Esophagus mucosa (tissue), 1 donor: ENCODE results near the gene METTL25. TPM values are rescaled to one million over a fixed set of nuclear protein-coding genes. Genes with fewer than 3 reads are reported as not detected.
"Not testable (repeated sequence)": the region's sequence is repeated elsewhere in the genome, so short reads cannot be mapped to it uniquely, and the experiment has no call there.

Experiments
- ATAC-seq: fragments of 200-7000 bp; cut with Tn5 transposase; one replicate; pipeline ENCODE4 v1.9.1; 2020
- total RNA-seq: library from RNA; stranded (reverse); gene quantifications from one replicate; pipeline ENCODE4 v1.2.4, GENCODE V29; 2023
- donor health status: DM: yes; HTN: yes; CAD: no.

Gene METTL25
- total RNA-seq, result 7.3 TPM

- ATAC-seq, result peak; percentile 99
Measured at GRCh38 chr12:82358200-82359114, at the start of gene METTL25, which contains the start of gene CCDC59. Gene METTL25, plus strand, starts transcription at chr12:82358529. Its CDS starts 37 bp downstream, at chr12:82358566. Gene CCDC59, minus strand, starts transcription at chr12:82358387. Its CDS starts 11 bp downstream, at chr12:82358376.

DNA sequence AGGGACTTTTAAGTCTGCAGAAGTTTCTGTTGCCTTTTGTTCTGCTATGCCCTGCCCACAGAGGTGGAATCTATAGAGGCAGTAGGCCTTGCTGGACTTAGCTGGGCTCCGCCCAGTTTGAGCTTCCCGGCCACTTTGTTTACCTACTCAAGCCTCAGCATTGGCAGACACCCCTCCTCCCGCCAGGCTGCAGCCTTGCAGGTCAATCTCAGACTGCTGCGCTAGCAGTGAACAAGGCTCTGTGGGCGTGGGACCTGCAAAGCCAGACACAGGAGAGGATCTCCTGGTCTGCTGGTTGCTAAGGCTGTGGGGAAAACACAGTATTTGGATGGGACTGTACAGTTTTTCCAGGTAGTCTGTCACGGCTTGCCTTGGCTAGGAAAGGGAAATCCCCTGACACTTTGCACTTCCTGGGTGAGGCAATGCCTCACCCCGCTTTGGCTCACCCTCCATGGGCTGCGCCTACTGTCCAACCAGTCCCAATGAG is 43.9 kb upstream of the METTL25 start:
- ATAC-seq, result peak; percentile 93

DNA sequence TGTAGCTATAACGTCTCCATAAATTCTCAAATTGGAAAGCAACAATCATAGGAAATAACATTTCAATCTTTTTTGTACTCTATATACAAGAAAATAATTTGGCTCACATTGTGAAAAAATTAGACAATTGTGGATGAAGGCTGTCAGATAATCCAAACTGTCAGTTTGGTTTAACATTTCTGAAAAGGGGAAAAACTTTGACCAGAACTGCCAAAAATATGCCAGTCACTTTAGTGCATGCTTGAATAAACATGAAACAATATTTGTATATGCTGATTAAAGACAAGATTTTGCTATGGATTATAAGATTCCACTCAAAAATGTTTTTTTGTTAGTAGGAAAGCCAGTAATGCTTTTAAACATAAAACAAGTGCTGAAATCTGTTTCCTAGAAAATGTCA is 39.1 kb upstream of the METTL25 start:
- ATAC-seq, result no peak

DNA sequence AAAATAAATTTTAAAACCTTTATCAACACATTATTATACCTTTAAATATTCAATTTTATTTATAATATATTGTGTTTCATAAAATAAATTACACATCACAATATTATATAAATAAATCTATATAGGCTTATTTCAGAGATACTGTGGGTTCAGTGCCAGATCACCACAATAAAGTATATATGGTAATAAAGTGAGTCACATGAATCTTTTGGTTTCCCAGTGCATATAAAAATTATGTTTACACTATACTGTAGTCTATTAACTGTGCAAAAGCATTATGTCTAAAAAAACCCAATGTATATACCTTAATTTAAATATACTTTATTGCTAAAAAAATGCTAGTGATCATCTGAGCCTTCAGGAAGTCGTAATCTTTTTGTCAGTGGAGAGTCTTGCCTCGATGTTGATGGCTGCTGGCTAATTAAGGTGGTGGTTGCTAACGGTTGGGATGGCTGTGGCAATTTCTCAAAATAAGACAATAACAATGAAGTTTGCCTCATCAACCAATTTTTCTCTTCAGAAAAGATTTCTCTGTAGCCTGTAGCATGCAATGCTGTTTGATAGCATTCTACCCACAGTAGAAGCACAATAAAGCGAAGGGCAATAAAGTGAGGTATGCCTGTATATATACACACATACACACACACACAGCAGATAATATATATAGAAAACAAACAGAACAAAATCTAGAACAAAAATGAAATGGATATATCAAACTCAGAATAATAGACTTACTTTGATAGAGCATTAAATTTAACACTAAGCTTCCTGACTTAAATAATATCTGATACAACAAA is 32.6 kb upstream of the METTL25 start:
- ATAC-seq, result no peak

GRCh38 chr12:82326905-82327503 is 31.3 kb upstream of the METTL25 start:
- no peak for ATAC-seq

DNA sequence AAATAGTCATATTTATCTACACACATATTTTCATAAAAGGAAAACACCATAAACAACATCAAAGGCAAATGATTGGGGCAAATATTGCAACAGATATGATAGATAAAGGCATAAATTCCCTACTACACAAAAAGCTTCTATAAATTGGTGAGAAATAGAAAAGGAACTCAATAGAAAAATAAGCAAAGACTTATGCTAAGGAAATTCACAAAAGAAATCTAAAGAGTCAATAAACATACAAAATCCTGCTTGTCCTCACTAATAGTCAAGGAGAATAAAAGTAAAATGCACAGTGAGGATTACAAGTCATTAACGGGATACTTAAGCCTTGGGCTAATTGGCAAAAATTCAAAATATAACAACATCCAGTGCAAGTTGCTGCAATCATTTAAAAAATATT is 30.5 kb upstream of the METTL25 start:
- ATAC-seq, result no peak

DNA sequence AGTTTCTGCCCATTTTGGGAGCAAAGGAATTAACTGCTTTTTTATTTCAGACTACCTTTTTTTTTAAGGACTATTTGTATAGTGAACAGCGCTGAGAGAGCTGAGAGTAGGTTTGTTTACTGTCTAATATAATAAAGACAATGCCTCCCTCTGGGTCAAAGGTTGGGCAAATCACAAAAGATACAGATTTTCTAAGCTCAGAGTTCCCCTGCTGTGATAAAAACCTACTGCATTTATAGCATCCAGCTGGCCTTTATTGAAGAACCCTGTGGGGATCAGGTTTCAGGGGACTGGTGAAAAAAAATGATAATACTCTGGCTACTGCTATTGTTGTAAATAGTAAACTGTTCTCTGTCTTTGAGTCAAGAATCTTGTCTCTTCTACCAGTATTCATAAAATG is 28.8 kb upstream of the METTL25 start:
- ATAC-seq, result no peak

DNA sequence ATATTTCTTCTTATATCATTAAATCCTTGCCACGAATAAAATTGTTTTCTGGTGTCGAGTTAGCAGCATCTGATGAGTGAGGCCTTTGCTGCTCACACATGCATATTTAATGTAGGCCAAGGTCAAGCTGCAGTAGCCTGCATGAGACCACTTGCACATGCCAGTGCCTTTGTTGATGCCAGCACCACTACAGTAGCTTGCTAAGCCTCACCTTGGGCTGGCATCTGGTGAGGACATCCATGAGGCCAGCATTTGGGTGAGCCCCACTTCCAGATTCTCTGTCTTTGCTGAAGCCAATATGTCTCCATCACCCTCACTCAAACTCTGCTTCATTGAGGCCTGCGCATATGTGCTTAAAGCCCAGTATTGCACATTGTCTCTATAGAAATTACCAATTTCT is 8.2 kb upstream of the METTL25 start:
- ATAC-seq, result no peak

- ATAC-seq, result no peak
Measured at GRCh38 chr12:82351390-82351789, 6.9 kb upstream of the METTL25 start.

GRCh38 chr12:82357340-82357739 is 989 bp upstream of the METTL25 start:
- no peak for ATAC-seq

- no peak for ATAC-seq
Measured at GRCh38 chr12:82357845-82358199, 507 bp upstream of the METTL25 start.

DNA sequence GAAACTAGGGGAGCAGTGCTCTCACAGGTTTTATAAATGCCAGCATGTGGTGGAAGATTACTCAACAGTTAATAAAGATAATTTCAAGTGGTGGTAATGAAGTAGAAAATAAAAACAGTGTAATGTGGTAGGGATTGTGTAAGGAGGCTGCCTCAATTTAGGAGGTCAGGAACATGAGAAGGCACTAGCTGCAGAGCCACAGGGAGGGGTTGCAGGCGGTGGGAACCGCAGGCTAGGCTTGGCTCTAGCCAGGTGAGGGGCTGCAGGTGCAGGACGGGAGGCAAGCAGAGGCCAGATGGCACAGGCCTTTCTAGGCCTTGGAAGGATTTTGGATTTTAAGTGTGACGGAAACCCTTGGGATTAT is 768 bp downstream of the METTL25 start:
- ATAC-seq, result no peak

DNA sequence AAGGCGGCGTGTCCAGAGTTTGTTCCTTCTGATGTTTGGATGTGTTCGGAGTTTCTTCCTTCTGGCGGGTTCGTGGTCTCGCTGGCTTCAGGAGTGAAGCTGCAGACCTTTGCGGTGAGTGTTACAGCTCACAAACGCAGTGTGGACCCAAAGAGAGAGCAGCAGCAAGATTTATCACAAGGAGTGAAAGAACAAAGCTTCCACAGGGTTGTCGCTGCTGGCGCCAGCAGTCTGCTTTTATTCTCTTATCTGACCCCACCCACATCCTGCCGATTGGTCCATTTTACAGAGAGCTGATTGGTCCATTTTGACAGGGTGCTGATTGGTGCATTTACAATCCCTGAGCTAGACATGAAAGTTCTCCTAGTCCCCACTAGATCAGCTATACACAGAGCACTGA is 2.5 kb downstream of the METTL25 start:
- not testable (repeated sequence) for ATAC-seq

DNA sequence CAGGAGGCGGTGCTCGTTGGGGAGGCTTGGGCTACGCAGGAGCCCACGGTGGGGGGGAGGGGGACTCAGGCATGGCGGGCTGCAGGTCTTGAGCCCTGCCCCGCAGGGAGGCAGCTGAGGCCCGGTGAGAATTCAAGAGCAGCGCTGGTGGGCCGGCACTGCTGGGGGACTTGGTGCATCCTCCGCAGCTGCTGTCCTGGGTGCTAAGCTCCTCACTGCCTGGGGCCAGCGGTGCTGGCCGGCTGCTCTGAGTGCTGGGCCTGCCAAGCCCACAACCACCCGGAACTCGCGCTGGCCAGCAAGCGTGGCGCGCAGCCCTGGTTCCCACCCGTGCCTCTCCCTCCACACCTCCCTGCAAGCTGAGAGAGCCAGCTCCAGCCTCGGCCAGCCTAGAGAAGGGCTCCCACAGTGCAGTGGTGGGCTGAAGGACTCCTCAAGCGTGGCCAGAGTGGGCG is 3.2 kb downstream of the METTL25 start:
- no peak for ATAC-seq

GRCh38 chr12:82363990-82364389 is 5.7 kb downstream of the METTL25 start:
- no peak for ATAC-seq

GRCh38 chr12:82366197-82366596 is 7.9 kb downstream of the METTL25 start:
- no peak for ATAC-seq

DNA sequence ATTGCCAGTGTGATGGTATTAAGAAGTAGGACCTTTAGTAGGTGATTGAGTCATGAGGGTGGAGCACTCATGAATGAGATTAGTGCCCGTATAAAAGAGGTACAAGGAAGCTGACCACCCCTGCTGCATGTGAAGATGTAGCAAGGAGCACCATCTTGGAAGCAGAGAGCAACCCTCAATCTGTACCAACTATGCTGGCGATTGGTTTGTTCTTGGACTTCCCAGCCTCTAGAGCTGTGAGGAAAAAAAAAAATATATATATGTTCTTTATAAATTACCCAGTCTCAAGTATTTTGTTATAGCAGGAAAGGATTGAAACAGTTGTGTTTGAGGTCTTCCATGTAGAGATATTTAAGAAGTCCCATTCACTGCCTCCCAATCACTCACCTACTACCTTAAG is 16.9 kb downstream of the METTL25 start:
- ATAC-seq, result no peak

DNA sequence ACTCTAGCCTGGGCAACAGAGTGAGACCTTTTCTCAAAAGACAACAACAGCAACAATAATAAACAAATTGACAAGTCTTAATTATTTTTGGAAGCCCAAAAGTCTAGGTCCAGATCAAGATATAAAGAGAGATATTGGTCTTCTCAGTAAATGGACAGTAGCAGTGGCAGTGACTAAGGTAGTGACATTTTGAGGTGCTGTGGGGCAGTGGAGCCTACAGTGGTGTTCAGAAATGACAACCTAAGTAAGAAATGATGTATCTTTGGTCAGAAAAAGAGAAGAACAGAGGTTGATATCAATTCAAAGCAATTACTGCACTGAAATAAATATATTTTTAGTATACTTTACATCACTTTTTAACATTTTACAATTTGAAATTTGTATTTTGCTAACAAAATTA is 20.7 kb downstream of the METTL25 start:
- ATAC-seq, result no peak

- ATAC-seq, result no peak
Measured at GRCh38 chr12:82383930-82384552, 25.7 kb downstream of the METTL25 start.

- ATAC-seq, result no peak
Measured at GRCh38 chr12:82398879-82399278, 40.5 kb downstream of the METTL25 start.

- ATAC-seq, result no peak
Measured at GRCh38 chr12:82400819-82401218, 42.5 kb downstream of the METTL25 start.

- ATAC-seq, result no peak
Measured at GRCh38 chr12:82406651-82407050, 48.3 kb downstream of the METTL25 start.

DNA sequence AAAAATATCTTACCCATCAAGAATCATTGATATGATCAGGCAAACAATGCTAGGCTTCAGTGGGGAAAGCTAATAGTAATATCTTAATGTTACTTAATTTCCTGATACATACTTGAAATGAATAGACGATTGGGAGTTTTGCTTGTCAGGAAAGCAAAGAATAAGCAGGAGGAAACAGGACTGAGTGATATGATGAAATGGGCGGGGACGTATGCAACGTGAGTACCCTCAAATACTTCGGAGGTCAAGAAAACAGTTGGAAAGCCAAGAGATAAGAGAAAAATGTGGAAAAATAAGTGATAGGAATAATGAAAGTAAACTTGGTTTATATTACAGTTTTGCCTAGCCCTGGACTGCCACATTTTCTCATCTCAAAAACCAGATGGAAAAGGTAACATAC is 49.2 kb downstream of the METTL25 start:
- ATAC-seq, result no peak
